PFSK-1 (cell line): Measurements from ENCODE around the gene LAMTOR4.

ENCODE experiments used
- SIN3A ChIP-seq: IDR thresholded peaks from 2 replicates; pipeline ENCODE4 v1.6.1; 2012; ENCODE audit warnings: mild to moderate bottlenecking, low read length, moderate library complexity, borderline replicate concordance; ENCODE audit not compliant: insufficient read depth
- TAF1 ChIP-seq: IDR thresholded peaks from 2 replicates; pipeline ENCODE4 v1.6.1; 2012; ENCODE audit warnings: low read length, control low read depth, borderline replicate concordance; ENCODE audit not compliant: insufficient read depth

GRCh38 chr7:100173806-100174495, 25.2 kb downstream of the LAMTOR4 start:
- TF ChIP-seq SIN3A (no peak), TAF1 (no peak)
